ENCODE data around the gene THSD7B.
"Not testable (repeated sequence)": the region's sequence is repeated elsewhere in the genome, so short reads cannot be mapped to it uniquely, and the experiment has no call there.

THSD7B gene, protein sequence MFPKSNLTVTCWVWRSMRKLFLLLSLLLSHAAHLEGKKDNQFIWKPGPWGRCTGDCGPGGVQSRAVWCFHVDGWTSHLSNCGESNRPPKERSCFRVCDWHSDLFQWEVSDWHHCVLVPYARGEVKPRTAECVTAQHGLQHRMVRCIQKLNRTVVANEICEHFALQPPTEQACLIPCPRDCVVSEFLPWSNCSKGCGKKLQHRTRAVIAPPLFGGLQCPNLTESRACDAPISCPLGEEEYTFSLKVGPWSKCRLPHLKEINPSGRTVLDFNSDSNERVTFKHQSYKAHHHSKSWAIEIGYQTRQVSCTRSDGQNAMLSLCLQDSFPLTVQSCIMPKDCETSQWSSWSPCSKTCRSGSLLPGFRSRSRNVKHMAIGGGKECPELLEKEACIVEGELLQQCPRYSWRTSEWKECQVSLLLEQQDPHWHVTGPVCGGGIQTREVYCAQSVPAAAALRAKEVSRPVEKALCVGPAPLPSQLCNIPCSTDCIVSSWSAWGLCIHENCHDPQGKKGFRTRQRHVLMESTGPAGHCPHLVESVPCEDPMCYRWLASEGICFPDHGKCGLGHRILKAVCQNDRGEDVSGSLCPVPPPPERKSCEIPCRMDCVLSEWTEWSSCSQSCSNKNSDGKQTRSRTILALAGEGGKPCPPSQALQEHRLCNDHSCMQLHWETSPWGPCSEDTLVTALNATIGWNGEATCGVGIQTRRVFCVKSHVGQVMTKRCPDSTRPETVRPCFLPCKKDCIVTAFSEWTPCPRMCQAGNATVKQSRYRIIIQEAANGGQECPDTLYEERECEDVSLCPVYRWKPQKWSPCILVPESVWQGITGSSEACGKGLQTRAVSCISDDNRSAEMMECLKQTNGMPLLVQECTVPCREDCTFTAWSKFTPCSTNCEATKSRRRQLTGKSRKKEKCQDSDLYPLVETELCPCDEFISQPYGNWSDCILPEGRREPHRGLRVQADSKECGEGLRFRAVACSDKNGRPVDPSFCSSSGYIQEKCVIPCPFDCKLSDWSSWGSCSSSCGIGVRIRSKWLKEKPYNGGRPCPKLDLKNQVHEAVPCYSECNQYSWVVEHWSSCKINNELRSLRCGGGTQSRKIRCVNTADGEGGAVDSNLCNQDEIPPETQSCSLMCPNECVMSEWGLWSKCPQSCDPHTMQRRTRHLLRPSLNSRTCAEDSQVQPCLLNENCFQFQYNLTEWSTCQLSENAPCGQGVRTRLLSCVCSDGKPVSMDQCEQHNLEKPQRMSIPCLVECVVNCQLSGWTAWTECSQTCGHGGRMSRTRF (N-terminal part only)

DNA sequence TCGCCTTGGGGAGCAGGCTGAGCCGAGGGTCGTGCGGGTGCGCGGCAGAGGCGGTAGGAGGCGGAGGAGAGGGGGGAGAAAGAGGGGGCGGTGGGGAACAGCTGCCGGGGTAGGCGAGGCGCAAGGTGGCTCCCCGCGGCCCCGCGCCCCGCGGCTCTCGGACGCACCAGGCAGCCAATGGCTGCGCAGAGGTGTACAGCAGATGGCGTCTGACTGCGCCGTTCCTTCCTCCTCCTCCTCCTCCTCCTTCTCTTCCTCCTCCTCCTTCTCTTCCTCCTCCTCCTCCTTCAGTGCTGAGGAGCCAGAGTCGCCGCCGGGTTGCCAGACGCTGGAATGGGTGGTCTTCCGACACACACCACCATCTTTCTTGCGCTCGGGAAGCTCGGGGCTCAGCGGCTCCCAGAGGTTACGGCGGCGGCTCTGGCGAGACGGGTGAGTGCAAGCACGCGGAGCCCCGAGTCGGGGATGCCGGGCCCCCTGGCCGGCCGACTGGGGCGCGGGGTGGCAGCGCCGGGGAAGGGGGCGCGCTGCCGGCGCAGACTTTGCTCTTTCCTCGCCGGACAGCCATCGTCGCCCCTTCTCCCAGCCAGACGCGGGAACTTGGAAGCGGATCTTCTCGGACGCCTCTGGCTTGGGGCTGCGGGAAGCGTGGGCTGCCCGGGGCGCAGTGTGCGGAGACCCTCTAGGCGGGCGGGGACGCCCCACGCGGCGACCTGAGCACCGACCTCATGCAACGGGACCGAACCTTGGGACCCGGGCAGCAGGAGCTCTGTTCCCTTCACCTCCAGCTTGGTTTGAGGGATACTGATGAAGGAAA lies at the start of gene THSD7B:
Gene THSD7B (plus strand): TSS at position 290 of the 817 bp plus-strand sequence. CDS start 116,634 bp downstream, outside the sequence.
- DNase-seq = no peak

DNA sequence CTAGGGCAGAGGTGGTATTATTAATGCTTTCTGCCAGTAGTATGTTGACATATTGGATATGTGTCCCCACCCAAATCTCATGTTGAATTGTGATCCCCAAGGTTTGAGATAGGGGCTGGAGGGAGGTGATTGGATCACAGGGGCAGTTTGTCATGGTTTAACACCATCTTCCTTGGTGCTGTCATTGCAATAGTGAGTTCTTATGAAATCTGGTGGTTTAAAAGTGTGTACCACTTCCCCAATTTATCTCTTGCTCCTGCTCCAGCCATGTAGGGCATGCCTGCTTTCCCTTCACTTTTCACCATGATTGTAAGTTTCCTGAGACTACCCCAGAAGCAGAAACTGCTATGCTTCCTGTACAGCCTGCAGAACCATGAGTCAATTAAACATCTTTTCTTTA lies 47.1 kb upstream of the THSD7B start:
- no peak for DNase-seq

DNA sequence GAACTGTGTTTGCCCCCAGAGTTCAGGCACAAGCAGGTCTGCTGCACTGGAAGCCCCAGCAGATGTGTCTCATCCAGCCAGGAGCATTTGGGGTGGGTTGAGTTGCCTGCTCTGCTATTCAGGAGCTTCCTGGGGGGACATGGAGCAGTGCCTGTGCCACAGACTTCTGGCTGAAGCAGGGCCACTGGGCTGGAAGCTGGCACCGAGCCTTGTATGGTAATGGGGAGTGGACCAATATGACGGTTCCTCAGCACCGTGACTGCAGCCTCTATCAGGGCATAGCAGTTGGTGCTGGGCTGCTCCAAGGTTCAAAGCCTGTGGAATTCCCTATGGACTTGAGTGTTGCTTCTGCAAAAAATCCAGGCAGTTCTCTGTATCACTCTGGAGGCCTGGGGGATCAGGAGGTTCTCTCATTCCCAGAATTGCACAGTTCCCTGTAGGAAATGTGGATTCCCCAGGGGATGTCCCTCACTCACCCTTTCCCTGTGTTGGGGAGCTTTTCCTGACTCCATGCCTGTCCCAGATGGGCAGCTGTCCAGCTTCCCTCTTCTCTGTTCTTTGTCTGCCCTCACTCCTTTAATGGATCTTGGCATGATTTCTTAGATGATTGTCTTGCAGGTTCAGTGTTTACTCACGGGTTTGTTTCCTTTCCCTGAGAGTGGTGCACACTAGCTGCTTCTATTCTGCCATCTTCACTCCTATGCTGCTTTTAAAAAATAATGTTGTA lies 37.2 kb upstream of the THSD7B start:
- DNase-seq = no peak

DNA sequence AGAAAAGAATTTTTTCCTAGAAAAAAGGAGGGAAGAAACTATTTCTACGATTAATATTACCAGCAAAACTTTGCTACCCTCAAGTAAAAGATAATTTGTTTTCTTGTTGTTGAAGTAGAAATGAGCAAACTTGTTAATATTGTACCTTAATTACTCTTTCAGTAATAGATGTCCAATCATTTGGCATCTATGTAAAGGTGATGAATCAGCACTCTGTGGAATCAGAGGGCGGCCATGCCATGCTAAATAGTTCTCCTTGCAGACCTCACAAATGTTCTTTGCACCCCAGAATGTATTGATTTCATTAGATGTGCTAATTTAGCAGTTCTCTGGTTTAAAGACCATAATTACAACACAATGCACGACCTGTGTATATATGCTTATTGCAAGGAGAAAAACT lies 29.1 kb upstream of the THSD7B start:
- DNase-seq = no peak

DNA sequence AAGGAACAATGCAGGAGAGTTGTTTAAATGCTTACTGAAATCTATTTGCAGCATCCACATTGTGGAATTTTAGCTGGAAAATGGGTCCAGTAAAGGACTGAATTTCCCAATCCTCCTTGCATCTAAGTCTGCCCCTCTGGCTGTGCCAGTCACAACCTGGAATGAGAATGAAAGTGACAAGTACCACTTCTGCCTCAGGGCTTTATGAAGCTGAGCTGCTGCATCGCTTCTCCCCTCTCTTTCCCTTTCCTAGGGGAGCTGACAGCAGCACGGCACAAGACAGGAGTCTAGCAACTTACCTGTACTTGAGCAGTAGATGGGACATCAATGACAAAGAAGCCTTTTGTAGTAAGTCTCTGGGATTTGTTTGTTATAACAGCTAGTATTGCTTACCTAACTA lies 27.3 kb upstream of the THSD7B start:
- DNase-seq = no peak

DNA sequence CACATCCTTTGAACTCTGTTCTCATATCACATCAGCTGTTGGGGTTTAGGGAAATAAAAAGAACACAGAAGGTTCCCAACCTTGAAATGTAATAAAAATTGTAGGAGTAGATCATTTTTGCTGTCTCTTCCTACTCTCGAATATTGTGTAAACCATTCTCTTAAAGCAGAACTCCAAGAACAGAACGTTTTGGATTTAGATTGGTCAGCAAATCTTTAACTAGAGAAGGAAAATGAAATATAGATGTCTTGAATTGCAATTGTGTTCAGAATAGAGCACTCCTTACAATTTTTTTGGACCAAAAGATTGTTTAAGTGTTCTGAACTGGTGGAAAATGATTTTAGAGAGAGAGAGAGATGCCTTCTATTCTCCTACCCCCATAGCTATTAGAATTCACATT lies 23.9 kb upstream of the THSD7B start:
- no peak for DNase-seq

DNA sequence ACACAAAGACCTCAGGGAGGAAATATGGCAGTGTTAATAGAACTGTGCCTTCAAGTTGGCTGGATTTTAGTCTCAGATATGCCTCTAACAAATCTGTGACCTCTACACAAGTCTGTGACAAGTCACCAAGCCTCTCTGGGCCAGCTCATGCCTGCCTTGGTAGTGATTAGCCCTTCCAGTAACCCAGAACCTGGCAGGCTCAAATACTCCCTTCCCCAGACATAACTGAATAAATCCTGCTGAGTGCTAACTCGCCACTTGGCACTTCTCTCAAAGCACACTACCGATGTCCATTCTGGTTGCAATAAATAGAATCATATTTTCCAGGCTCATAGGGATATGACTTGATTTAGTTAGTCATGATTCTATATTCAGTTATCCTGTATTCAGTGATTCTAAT lies 15.3 kb upstream of the THSD7B start:
- no peak for DNase-seq

DNA sequence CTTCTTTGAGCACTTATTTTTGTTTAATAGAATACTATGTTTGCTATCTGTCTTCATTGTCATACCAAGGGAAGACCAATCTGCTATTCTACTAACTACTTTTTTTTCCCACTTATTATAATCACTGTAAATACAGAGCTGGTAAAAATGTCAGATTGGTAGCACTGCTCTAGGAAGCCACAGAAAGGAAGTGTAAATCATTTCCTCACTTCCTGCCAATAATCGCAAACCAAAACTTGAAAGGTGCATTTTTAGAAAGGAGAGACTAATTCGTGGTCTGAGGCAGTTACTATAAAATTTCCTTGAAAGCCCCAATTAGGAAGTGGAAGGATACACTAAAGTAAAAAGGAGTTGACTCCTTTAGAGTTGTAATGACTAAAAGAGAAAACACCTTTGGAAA lies 13.9 kb upstream of the THSD7B start:
- no peak for DNase-seq

DNA sequence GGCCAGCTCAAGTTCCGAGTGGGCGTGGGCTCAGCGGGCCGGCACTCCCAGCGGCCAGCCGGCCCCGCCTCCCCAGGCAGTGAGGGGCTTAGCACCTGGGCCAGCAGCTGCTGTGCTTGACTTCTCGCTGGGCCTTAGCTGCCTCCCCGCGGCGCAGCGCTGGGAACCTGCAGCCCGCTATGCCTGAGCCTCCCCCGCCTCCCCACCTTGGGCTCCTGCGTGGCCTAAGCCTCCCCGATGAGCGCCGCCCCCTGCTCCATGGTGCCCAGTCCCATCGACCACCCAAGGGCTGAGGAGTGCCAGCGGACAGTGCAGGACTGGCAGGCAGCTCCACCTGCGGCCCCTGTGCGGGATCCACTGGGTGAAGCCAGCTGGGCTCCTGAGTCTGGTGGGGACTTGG lies 6.8 kb upstream of the THSD7B start:
- DNase-seq = not testable (repeated sequence)

DNA sequence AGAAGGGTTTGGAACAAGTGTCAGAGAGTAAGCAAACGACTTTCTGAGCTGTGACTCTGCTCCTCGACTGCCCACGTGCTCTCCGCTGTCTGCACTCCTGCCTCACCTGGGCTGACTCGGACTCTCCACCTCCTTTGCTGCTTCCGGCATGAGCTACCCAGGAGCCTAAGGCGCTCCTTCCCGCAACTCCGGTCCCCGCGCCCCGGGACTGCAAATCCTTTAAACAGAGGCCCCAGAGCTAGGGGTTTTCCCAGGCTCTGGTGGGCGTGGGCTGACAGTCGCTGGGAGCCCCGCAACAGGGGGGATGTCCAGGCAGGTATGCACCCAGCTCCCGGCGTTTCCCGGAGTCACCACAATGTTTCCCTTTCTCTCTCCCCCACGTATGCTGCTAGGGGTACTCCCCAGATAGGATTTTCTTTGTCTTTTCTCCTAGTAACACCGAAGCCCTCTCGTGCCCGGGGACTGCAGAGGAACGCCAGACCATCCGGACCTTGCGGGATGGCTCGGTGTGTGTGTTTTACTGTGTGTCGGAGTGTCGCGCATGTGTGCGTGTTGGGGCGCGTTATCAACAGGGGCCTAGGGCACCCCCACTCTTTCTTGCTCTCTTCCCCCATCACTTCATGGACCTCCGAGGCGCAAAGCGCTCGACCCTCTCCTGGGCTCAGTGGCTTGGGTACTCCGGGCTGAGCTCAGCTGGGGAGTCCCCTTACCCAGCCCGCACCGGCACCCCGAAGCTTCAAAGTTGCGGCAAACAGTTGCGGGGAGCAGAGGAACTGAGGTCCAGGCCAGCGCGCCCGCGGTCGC lies 691 bp upstream of the THSD7B start:
- no peak for DNase-seq

DNA sequence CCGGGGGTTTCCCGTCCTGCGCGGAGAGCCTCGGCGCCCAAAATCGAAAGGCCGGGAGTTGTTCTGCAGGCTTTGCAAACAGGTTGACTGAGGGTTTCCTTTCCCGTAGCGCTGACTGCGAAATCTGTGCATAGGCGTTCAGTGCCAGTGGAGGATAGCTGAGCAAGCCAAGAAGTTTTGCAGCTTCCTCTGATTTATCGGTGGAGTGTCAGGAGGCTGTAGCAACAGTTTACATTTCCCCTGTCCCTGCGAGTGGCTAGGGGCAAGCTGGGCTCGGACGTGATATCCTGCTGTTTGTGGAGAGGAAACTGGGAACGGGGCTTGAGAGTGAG lies 694 bp downstream of the THSD7B start:
- DNase-seq = no peak

DNA sequence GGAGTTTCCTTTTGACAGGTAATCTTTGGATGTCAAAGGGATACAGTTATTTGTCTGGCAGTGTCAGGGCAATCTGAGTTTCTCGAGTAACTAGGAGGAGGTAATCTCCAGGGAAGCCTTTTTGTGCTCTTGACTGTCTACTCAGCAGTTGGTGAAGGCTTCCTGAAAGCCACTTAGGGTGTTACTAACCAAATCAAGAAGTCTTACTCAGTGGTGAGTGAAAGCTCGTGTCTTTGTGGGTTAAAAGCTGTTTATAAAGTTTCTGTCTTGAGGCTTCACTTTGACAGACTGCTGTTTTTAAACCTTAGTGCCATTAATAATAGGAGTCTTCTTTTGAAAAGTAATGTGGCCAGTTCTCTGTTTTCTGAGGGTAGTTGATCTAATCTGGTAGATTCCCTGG lies 1.7 kb downstream of the THSD7B start:
- no peak for DNase-seq

DNA sequence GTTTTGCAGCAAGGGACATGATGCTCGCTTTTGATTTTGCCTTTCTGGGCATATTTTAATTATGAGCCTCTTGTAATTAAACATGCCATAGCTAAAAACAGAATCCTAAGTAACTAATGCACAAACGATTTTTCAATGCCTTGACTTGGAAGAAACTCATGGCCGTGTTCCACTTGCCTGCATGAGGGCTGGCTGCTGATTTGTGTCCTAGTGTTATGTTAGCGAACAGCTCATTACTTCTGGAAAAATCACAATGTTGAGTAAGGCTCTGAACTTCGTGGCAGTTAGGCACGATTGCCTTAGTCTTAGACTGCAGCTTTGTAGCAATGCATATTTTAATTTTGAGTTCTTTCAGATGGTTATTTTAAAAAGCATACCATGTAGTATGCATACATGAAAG lies 4.5 kb downstream of the THSD7B start:
- no peak for DNase-seq

DNA sequence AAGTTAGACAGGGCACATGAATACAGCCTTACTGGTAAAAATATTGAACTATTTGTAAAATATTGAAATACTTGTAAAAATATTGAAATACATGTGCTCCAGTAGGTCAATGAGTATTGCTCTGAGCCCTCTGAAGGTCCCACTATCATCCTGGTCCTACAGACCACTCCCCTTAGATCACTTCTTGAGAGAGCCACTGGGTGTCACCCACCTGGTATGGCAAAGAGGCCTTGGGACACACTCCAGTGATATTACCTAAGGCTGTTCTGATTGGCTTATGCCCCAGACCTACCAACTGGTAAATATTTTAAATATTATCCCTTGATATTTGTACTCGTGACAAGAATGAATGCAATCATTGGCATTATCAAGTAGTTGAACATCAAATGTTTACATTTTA lies 5.0 kb downstream of the THSD7B start:
- no peak for DNase-seq

DNA sequence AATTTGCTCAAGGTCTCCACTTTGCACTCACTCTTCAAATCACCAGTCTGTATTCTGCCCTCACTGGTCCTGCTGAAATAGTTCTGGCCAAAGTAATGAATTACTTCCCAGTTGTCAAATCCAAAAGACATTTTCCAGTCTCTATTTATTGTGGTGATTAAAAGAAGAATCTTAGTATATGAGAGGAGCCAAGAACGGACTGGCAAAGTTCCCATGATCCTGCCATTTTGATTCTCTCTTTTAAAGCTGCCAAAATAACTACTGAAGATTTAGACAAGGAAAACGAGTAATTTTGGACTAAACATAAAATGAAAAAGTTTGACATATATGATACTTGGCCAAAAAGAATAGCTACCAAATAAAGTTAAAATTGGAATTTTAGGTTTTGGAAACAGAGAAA lies 12.0 kb downstream of the THSD7B start:
- no peak for DNase-seq

DNA sequence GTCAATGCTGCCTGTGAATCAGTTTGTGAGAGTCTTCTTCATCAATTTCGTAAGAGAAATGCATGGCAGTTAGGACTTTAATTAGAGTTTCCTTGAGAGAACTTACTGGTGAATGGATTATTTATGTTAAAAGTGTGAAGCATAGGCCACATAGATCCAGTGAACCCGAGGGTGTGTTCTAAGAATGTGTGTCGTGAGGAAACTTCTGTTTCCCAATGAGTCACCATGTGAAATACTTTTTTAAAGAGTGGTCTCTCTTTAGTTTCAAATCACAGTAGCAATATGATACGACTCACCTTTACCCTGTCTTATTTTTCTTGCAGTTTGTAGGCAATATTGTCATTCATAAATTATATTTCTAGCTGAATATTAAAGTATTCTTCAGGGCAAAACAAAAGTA lies 18.5 kb downstream of the THSD7B start:
- DNase-seq = no peak

DNA sequence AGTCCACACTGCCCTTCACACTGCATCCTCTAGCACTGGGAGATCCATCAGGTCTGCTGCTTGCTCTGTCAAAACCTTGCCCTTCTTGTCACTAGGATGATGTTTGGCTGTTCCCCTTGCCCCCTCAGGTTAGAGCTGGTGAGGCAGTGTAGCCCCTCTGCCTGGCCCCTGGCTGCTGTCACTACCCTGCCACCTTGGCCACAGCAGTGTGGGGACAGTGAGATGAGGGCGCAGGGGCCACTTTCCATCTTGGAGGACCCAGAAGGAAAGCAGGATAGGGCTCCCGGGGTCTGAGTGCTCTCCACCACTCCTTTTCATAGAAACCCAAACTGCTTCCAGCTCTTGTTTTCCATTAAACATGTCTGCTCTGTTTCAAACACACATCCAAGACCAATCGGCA lies 19.9 kb downstream of the THSD7B start:
- no peak for DNase-seq

DNA sequence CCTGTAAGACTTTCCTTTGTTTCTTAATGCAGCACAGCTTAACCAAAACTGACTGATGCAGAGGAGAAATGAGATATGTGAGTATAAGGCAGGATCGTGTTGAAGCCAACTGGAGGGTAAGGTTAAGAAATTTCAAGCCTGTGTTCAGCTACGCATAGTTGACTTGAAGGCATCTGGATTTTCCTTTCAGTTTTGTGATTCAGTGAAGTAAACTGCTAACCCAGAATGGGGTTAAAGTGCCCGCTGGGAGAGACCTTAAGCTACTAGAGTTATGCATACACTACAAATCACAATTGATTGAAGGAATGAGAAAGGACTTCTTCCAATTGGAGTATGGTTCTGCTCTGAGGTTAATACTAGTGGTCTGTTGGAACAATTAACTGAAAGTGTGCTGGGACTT lies 22.6 kb downstream of the THSD7B start:
- DNase-seq = no peak

DNA sequence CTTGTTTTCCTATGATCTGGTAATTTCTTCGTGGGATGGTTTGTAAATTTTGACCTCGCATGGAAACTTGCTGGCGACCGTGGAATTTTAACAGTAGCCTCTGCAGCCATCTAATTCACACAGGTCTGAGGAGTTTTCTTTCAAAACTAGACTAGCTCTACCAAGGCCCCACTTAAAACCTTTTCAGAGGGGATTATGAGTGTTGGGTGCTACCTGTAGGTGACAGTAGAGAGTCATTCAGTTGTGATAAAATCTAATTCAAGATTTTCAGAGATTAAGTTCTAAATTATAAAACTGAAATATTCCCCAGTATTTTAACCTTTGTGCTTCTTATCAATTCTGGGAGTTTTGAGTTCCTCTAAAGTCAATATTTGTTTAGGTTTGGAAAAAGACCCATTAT lies 31.0 kb downstream of the THSD7B start:
- no peak for DNase-seq

DNA sequence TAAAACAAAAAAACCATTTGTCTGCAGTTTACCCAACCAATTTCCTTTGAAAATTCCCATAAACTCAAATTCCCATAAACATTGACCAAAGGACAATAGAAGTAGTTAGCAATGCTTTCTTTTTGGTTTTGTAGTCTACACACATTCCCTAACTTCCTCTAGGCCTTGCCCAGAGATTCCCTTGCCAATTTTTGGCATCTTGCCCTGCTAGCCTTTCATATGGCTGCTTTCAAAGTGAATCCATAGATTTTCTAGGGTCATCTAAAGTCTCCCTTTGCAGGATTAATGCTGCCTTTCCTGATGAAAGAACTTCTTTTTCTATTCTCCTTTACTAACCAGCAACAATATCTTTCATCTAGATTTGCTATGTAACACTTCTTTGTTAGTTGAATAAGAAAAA lies 33.4 kb downstream of the THSD7B start:
- DNase-seq = no peak

DNA sequence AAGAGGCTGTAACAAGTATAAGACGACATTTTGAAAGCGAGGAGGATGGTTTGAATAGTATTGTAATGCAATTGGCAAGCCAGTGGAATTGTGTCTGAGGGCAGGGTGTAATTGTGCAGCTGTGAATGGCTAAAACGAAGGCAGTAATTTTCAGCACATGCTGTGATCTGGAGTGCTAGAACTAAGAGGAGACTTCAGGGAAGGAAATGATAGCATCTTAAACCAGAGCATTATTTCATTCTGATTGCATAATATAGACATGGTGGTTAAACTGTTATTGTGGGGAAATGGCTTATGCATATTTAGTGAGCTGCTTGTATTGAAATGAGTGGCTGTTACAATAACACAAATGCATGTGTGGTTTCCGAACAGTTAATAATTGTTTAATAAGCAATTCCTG lies 36.3 kb downstream of the THSD7B start:
- DNase-seq = no peak

Measured in activated CD4-positive, alpha-beta T cell treated with anti-CD3 and anti-CD28 coated beads, Interleukin-2, Interleukin-6, amounts not matched to agents 100 ng/mL and 50 ng/mL, durations not matched to agents 16 hours and 8 hours (primary cell).